Immature natural killer cell (primary cell): ENCODE data around the gene PXYLP1. TPM values are rescaled to one million over a fixed set of nuclear protein-coding genes. Genes with fewer than 3 reads are reported as not detected.

Experiments
- DNase-seq, 3 donors: peaks; one replicate each; pipeline ENCODE4 v3.0.0; 2022; ENCODE audit warnings: mixed read lengths in 1 of 3
- H3K27ac Mint-ChIP-seq, 6 donors: one replicate each; pipeline ENCODE4 v1.8.0; 2020; ENCODE audit warnings: mixed read lengths in 6 of 6, mild to moderate bottlenecking in 5 of 6, inconsistent platforms in 4 of 6, moderate library complexity in 3 of 6
- H3K27me3 Mint-ChIP-seq, 3 donors: one replicate each; pipeline ENCODE4 v1.8.0; 2020 to 2021; ENCODE audit warnings: low read depth in 3 of 3, mild to moderate bottlenecking in 3 of 3, mixed read lengths in 3 of 3, moderate library complexity in 3 of 3, inconsistent platforms in 1 of 3
- H3K36me3 Mint-ChIP-seq, 3 donors: one replicate each; pipeline ENCODE4 v1.8.0; 2020; ENCODE audit warnings: mixed read lengths in 3 of 3, inconsistent platforms in 2 of 3, mild to moderate bottlenecking in 2 of 3
- H3K4me1 Mint-ChIP-seq, 2 donors: one replicate each; pipeline ENCODE4 v1.8.0; 2020; ENCODE audit warnings: inconsistent platforms in 2 of 2, mild to moderate bottlenecking in 2 of 2, mixed read lengths in 2 of 2, moderate library complexity in 1 of 2
- H3K4me3 Mint-ChIP-seq, 5 donors: one replicate each; pipeline ENCODE4 v1.8.0; 2020; ENCODE audit warnings: mild to moderate bottlenecking in 5 of 5, mixed read lengths in 5 of 5, inconsistent platforms in 3 of 5, moderate library complexity in 3 of 5
- H3K9me3 Mint-ChIP-seq, 6 donors: one replicate each; pipeline ENCODE4 v1.8.0; 2020; ENCODE audit warnings: mild to moderate bottlenecking in 6 of 6, mixed read lengths in 6 of 6, inconsistent platforms in 4 of 6, moderate library complexity in 3 of 6
- polyA plus RNA-seq, 3 donors: library from polyadenylated mRNA; unstranded; fragments of 300-500 nt; fragmentation: Illumina TruSeq; gene quantifications; one replicate each; pipeline ENCODE4 v1.2.3, GENCODE V29; 2021

PXYLP1 gene
- polyA plus RNA-seq, 3 donors from 2014 or later, result 5.0 to 10.7 (median 6.6) TPM

GRCh38 chr3:141216975-141217374, 14.7 kb upstream of the PXYLP1 start:
- Mint-ChIP-seq H3K36me3 (peaks cover 0 to 3% (median 0%) of the 10 kb centered on the region in 3 donors), H3K9me3 (no peaks in the 10 kb centered on the region), H3K27me3 (peaks cover 3 to 6% (median 6%) of the 10 kb centered on the region in 3 donors), H3K27ac (no peak overlapping the region), H3K4me3 (no peak overlapping the region), H3K4me1 (no peaks in the 10 kb centered on the region)
- DNase-seq, result no peak

GRCh38 chr3:141217389-141217788, 14.2 kb upstream of the PXYLP1 start:
- H3K36me3 Mint-ChIP-seq, result peaks cover 0 to 3% (median 0%) of the 10 kb centered on the region in 3 donors
- DNase-seq, result no peak
- H3K27ac Mint-ChIP-seq, result no peak overlapping the region
- H3K4me1 Mint-ChIP-seq, result no peaks in the 10 kb centered on the region
- peaks cover 5 to 6% (median 6%) of the 10 kb centered on the region in 3 donors for H3K27me3 Mint-ChIP-seq
- H3K9me3 Mint-ChIP-seq, result no peaks in the 10 kb centered on the region
- no peak overlapping the region for H3K4me3 Mint-ChIP-seq

DNA sequence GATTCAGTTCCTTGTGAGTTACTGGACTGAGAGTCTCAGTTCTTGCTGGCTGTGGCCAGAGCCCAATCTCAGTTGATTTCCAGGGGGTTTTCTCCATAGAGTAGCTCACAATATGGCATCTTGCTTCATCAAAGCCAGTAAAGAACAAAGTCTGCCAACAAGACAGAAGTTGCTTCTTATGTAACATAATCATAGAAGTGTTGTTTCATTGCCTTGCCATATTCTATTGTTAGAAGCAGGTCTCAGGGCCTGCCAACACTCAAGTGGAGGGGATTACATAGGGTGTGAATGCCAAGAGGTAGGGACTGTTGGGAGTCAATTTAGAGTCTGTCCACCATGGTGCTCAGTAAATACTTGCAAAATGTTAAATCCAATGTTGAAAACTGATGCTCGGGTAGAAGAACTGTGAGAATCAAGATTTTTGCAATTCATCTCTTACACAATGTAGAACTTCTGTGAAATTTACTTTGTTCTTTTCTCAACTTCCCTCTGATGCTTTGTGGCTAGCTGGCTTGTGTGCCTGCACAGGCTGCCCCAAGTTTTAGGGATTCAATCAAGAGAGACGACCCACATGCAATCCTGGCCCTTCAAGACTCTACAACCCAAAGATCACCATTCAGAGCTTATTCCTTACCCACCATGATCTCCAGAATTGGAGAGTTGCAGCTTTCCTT, 13.3 kb upstream of the PXYLP1 start:
- no peak overlapping the region for H3K4me3 Mint-ChIP-seq
- peaks cover 4 to 6% (median 6%) of the 10 kb centered on the region in 3 donors for H3K27me3 Mint-ChIP-seq
- no peak for DNase-seq
- peaks cover 0 to 3% (median 1%) of the 10 kb centered on the region in 6 donors for H3K9me3 Mint-ChIP-seq
- no peak overlapping the region for H3K27ac Mint-ChIP-seq
- H3K36me3 Mint-ChIP-seq, result peaks cover 0 to 3% (median under 1%) of the 10 kb centered on the region in 3 donors
- H3K4me1 Mint-ChIP-seq, result no peaks in the 10 kb centered on the region

DNA sequence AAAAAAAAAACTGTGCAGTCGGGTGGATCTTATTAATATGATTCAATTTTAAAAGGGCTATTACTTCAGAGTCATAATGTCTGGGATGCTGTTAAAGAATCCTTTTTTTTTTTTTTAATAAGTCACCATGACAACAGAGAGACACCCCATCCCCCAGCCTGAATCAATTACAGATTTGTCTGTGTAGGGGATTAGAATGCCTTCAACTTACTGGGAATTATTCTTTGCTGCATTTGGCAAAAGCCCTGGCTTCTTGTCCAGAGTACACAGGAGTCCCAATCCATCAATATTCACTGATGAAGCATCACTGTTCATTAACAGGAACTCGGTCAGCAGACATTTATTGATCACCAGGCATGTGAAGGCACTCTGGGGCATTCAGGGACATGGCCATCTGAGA, 12.7 kb upstream of the PXYLP1 start:
- Mint-ChIP-seq H3K4me3 (no peak overlapping the region), H3K36me3 (peaks cover 0 to 7% (median 3%) of the 10 kb centered on the region in 3 donors), H3K27me3 (peaks cover 4 to 9% (median 6%) of the 10 kb centered on the region in 3 donors), H3K4me1 (no peaks in the 10 kb centered on the region), H3K27ac (no peak overlapping the region), H3K9me3 (peaks cover 0 to 9% (median 5%) of the 10 kb centered on the region in 6 donors)
- DNase-seq, result no peak

GRCh38 chr3:141223673-141224166, 7.9 kb upstream of the PXYLP1 start:
- Mint-ChIP-seq H3K4me3 (no peak overlapping the region), H3K27me3 (peaks cover 3 to 9% (median 8%) of the 10 kb centered on the region in 3 donors), H3K27ac (no peak overlapping the region), H3K4me1 (no peaks in the 10 kb centered on the region), H3K36me3 (peaks cover 0 to 7% (median 0%) of the 10 kb centered on the region in 3 donors), H3K9me3 (peaks cover 0 to 10% (median 5%) of the 10 kb centered on the region in 6 donors)
- DNase-seq, result no peak

DNA sequence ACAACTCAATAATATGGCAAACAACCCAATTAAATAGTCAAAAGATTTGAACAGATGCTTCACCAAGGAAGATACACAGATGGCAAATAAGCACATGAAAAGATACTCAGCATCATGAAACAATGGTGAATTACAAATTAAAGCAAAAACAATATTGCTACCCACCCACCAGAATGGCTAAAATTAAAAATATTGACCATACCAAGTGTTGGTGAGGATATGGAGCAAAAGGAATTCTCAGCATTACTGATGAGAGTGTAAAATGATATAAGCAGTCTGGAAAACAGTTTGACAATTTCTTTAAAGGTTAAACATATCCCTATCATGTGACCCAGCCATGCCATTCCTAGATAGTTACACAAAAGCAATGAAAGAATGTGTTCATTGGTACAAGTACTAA, 5.7 kb upstream of the PXYLP1 start:
- DNase-seq, result no peak
- no peak overlapping the region for H3K27ac Mint-ChIP-seq
- no peak overlapping the region for H3K4me3 Mint-ChIP-seq
- peaks cover 2 to 10% (median 9%) of the 10 kb centered on the region in 3 donors for H3K27me3 Mint-ChIP-seq
- peaks cover 0 to 10% (median 5%) of the 10 kb centered on the region in 6 donors for H3K9me3 Mint-ChIP-seq
- H3K36me3 Mint-ChIP-seq, result peaks cover 0 to 7% (median 0%) of the 10 kb centered on the region in 3 donors
- H3K4me1 Mint-ChIP-seq, result peaks cover 13 to 16% of the 10 kb centered on the region in 2 donors

GRCh38 chr3:141227216-141227615, 4.4 kb upstream of the PXYLP1 start:
- H3K4me1 Mint-ChIP-seq, result peaks cover 17 to 19% of the 10 kb centered on the region in 2 donors
- peaks cover 0 to 7% (median 0%) of the 10 kb centered on the region in 3 donors for H3K36me3 Mint-ChIP-seq
- no peak overlapping the region for H3K27ac Mint-ChIP-seq
- no peak for DNase-seq
- no peak overlapping the region for H3K4me3 Mint-ChIP-seq
- H3K9me3 Mint-ChIP-seq, result peaks cover 0 to 10% (median 5%) of the 10 kb centered on the region in 6 donors
- peaks cover 5 to 9% (median 5%) of the 10 kb centered on the region in 3 donors for H3K27me3 Mint-ChIP-seq

DNA sequence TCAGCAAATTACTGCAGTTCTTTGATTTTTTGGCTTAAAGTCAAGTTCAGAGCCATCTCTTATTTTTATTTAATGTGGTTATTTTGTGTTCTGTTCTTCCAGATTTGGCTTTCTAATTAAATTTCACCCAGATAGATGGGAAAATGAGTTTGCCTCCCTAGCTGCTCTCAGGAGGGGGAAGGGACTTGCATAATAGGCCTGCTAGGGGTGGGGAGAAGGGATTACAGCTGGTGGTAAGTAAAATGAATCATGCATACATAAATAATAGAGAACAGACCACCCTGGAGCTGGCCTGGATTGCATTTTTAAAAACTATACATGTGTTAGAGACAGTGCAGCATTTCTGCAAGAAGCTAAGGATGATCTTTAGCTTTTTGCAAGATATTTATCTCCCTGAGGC, 3.9 kb upstream of the PXYLP1 start:
- Mint-ChIP-seq H3K36me3 (peaks cover 0 to 7% (median 0%) of the 10 kb centered on the region in 3 donors), H3K4me1 (peaks cover 22 to 24% of the 10 kb centered on the region in 2 donors), H3K4me3 (no peak overlapping the region), H3K27me3 (peaks cover 5 to 6% (median 5%) of the 10 kb centered on the region in 3 donors), H3K9me3 (peaks cover 0 to 10% (median 5%) of the 10 kb centered on the region in 6 donors), H3K27ac (no peak overlapping the region)
- no peak for DNase-seq

DNA sequence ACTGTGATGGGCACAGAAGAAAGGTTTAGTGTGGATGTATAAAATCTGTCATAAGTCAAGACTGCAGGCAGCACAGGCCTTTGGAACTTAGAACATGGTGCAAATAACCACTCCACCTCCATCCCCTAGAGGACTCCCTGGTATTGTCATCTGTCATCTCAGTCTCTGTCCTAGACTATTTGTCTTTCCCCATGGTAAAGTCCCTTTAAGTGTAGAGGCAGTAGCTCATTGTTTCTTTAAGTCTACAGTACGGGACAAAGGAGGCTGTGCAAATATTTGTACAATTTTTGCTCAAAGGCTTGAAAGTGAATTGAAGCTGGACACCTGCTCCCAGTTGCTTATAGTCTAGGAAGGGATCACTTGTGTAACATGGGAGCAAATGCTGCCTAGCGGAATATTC, 3.2 kb upstream of the PXYLP1 start:
- DNase-seq, result no peak
- H3K4me3 Mint-ChIP-seq, result no peak overlapping the region
- H3K27me3 Mint-ChIP-seq, result peaks cover 5 to 6% (median 5%) of the 10 kb centered on the region in 3 donors
- peaks cover 27 to 28% of the 10 kb centered on the region in 2 donors for H3K4me1 Mint-ChIP-seq
- H3K9me3 Mint-ChIP-seq, result peaks cover 0 to 7% (median 3%) of the 10 kb centered on the region in 6 donors
- H3K27ac Mint-ChIP-seq, result no peak overlapping the region
- H3K36me3 Mint-ChIP-seq, result peaks cover 0 to 5% (median 0%) of the 10 kb centered on the region in 3 donors

GRCh38 chr3:141229132-141229531, 2.5 kb upstream of the PXYLP1 start:
- no peak for DNase-seq
- Mint-ChIP-seq H3K4me3 (peak overlapping the region in 3 of 5 donors; percentile 47 to 93 (median 57)), H3K4me1 (peaks cover 34 to 36% of the 10 kb centered on the region in 2 donors)

GRCh38 chr3:141230293-141230692, 1.3 kb upstream of the PXYLP1 start:
- H3K27me3 Mint-ChIP-seq, result peaks cover 3 to 5% (median 4%) of the 10 kb centered on the region in 3 donors
- H3K4me1 Mint-ChIP-seq, result peaks cover 46 to 47% of the 10 kb centered on the region in 2 donors
- peak overlapping the region; percentile 82 to 93 (median 88) for H3K4me3 Mint-ChIP-seq
- H3K9me3 Mint-ChIP-seq, result no peaks in the 10 kb centered on the region
- H3K36me3 Mint-ChIP-seq, result peaks cover 0 to 7% (median 6%) of the 10 kb centered on the region in 3 donors
- H3K27ac Mint-ChIP-seq, result peak overlapping the region; percentile 90 to 97 (median 96)
- no peak for DNase-seq

More at GRCh38 chr3:141229132-141229531, 2.5 kb upstream of the PXYLP1 start:
- peaks cover 3 to 5% (median 5%) of the 10 kb centered on the region in 3 donors for H3K27me3 Mint-ChIP-seq
- H3K9me3 Mint-ChIP-seq, result no peaks in the 10 kb centered on the region
- H3K27ac Mint-ChIP-seq, result peak overlapping the region in 2 of 6 donors; percentile 64 to 65
- H3K36me3 Mint-ChIP-seq, result no peaks in the 10 kb centered on the region

GRCh38 chr3:141231952-141232823, 563 bp downstream of the PXYLP1 start:
- Mint-ChIP-seq H3K27ac (peak overlapping the region in 5 of 6 donors; percentile 33 to 81 (median 66)), H3K36me3 (peaks cover 3 to 8% (median 6%) of the 10 kb centered on the region in 3 donors), H3K27me3 (peaks cover 0 to 5% (median 3%) of the 10 kb centered on the region in 3 donors), H3K4me1 (peaks cover 56 to 66% of the 10 kb centered on the region in 2 donors), H3K4me3 (peak overlapping the region; percentile 75 to 97 (median 88)), H3K9me3 (no peaks in the 10 kb centered on the region)
- DNase-seq, result peak in 1 of 3 donors; percentile 29

DNA sequence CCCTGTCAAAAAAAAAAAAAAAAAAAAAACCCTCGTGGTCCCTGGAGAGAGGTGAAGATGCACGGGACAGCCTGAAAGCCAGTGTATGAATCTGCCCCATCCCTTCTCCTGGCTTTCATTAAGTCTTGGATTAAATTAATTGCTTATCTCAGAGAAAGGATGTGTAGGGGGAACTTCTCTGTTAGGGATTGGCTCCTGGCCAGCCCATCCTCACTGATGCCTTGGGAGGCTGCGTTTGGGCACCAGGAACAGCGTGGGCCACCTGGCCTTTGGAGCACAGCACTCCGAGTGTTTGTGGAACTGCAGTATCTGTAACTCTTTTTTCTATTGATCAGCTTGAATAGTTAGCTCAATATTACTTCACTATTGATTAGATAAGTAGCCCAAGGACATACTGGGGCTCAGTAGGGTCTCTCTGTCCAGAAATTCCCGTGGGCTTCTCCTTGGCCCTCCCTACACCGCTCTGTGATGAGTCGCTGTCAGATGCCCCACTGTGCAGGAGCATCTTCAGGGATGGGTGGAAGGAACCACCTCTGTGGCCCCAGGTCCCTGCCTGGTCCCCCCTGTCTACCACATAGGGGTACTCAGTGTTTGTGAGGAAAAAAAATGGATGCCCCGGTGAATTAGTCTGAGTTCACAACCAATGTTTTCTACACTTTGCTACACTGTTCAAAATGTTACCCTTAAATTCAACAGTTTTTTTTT, 2.0 kb downstream of the PXYLP1 start:
- Mint-ChIP-seq H3K27me3 (peaks cover 0 to 5% (median 3%) of the 10 kb centered on the region in 3 donors), H3K4me1 (peaks cover 69 to 80% of the 10 kb centered on the region in 2 donors), H3K4me3 (peak overlapping the region; percentile 41 to 97 (median 75)), H3K27ac (peak overlapping the region in 2 of 6 donors; percentile 22 to 65), H3K9me3 (no peaks in the 10 kb centered on the region), H3K36me3 (peaks cover 4 to 9% (median 8%) of the 10 kb centered on the region in 3 donors)
- DNase-seq, result no peak
